T-helper 1 cell (primary cell): ENCODE measurements around the gene KMT5B.

Experiments
- DNase-seq, 5 donors: peaks; one replicate each; pipeline ENCODE4 v3.0.0-alpha.2; 2012 to 2020

The KMT5B gene

GRCh38 chr11:68179847-68180246 is 33.2 kb downstream of the KMT5B start:
- no peak for DNase-seq

DNA sequence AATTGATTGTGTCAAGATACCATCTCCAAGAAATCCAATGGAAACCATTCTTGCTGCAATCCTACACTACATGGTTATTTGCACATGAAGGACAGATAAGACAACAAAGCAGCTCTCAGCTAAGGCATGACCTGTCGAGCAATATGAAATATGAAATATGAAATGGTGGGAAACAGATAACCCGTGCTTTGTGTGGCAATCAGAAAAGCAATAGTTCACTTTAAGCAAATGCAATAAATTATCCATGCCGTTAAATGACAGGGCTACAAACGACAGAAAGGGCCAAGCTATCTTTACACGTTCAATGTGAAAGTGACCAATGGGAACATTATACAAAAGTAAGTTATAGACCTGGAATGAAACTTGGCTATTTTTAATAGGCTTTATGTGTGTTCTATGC is 35.2 kb downstream of the KMT5B start:
- DNase-seq = no peak

DNA sequence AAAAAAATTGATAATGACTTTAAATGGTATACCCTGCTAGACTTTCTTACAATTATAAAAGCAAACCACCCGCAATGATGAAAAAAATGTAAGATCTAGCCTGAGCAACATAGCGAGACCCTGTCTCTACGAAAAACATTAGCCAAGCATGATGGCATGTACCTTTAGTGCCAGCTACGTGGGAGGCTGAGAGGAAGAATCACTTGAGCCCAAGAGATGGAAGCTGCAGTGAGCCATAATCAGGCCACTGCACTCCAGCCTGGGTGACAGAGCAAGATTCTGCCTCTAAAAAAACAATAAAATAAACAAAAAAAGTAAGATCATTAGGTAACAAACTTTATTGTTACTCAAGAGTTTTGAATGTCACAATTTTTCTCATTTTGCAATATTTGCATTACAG is 39.2 kb downstream of the KMT5B start:
- DNase-seq = no peak

GRCh38 chr11:68169442-68169841 is 43.7 kb downstream of the KMT5B start:
- DNase-seq = no peak

DNA sequence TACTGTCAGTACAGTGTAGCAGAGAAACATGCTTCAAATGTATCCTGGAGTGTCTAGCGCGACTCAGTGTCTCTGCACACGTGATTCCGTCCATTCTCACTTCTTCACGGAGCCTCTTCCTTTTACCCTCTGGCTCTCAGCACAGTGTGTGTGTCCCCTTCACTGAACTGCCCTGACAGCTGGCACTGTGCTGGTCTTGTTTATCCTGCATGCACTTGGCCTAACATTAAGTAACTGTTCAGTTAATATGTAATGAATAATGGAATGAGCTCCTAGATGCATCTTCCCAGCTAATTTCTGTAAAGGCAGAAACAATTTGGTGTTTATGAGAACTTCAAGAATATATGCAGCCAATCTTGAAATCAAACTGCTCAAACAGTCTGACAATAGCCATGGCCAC is 44.4 kb downstream of the KMT5B start:
- DNase-seq = no peak

DNA sequence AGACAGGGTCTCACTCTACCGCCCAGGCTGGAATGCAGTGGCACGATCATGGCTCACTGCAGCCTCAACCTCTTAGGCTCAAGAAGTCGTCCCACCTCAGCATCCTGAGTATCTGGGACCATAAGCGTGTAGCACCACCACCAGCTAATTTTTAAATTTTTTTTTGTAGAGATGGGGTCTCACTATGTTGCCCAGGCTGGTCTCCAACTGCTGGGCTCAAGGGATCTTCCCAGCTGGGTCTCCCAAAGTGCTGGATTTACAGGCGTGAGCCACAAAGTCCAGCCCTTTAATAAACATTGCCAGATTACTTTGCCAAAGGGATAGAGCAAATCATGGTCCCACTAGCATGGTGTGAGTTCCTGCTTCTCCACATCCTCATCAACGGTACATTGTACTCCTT is 45.6 kb downstream of the KMT5B start:
- no peak for DNase-seq

DNA sequence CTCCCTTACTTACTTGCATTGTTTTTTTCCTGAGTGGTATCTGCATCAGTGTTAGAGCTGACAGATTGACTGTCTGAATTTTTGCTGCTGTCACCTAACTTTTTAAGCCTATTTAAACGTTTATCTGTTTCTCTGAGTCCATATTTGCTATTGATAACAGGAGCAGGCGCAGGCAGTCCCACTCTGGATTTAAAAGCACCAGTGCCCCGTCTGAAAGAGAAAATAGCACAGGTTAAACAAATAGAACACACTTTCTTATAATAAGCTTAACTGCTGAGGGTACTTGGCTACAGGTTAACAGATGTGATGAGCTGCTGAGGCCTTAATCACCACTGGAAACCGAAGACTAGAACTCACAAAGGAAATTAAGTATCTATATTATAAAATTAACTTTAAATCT is 46.1 kb downstream of the KMT5B start:
- no peak for DNase-seq

GRCh38 chr11:68165601-68166000 is 47.5 kb downstream of the KMT5B start:
- no peak for DNase-seq

DNA sequence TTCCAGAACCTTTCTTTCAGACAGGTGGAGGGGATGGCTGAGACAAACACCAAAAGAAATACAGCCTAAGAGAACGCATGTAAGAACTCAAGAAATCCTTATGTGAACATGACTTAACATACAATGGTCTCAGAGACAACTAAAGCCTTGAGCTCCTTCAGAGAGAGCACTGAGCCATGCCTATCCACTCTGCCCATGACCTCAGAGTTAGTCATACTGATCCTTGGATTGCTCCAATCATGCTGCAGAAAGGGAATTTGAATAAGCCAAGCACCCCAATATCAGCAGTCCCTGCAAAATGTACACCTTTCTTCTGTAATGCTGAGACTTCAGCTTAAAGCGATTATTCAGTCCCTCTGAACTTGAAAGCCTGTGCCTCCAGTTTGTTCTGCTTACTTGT is 48.7 kb downstream of the KMT5B start:
- no peak for DNase-seq

GRCh38 chr11:68163691-68164090 is 49.4 kb downstream of the KMT5B start:
- DNase-seq = no peak

DNA sequence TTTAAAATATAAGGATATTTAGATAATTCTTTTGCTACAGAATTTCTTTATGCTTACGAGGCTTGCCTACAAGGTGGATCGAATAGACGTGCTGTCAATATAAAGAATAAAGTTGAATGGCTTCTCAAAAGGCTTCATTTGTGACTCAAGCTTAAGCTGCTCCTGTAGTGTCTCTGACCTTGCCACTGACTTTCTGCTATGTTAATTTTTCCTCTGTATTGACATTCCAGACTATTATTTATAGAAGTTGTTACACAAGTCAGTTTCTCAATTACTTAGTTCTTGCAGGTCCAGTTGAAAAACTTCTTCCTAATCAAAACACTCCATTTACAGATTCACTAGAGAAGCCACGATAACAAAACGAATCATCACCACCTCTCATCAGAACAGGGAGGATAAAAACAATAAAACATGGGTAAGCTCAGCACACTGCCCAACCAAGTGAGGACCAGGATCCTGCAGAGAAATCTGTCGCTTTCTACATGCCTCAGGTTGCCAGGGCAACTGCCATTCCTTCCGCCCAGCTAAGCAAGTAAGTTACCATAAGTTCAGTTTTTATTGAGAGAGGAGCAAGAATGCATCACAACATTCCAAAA is 52.9 kb downstream of the KMT5B start:
- DNase-seq = no peak

DNA sequence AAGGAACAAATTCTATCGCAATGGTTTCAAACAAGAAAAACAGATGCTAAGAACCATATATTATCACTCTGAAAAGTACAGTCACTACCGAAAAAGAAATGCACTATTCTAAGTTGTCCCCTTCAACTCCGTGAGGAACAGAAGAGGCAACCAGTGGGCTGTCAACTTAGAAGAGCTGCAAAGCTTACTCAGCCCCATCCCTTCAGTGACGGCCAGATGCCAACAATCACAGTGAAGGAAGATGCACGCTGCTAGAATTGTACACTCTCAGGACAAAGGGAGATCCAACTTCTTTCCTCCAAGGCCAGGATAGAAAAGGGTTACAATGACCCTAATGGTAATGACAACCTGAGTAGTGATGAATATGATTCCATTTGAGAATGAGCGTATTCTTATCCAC is 53.4 kb downstream of the KMT5B start:
- DNase-seq = no peak

GRCh38 chr11:68159161-68159560 is 53.9 kb downstream of the KMT5B start:
- DNase-seq = no peak

- no peak for DNase-seq
Observed at GRCh38 chr11:68158580-68158979, 54.5 kb downstream of the KMT5B start.

GRCh38 chr11:68153742-68154141 is 59.4 kb downstream of the KMT5B start:
- DNase-seq = no peak

DNA sequence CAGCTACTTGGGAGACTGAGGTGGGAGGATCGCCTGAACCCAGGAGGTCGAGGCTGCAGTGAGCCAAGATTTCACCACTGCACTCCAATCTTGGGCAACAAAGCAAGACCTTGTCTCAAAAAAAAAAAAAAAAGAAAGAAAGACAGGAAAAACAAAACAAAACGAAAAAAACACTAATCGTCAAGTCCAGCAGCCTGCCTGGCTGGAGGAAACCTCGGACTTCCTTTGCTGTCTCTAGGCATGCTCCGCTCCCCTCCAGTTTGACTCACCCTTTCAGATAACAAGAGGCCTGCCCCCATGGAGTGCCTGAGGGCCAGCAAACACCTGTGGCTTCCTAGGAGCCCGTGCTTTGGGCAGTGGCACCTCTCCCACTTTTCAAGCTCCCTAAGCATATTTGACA is 63.1 kb downstream of the KMT5B start:
- DNase-seq = no peak

DNA sequence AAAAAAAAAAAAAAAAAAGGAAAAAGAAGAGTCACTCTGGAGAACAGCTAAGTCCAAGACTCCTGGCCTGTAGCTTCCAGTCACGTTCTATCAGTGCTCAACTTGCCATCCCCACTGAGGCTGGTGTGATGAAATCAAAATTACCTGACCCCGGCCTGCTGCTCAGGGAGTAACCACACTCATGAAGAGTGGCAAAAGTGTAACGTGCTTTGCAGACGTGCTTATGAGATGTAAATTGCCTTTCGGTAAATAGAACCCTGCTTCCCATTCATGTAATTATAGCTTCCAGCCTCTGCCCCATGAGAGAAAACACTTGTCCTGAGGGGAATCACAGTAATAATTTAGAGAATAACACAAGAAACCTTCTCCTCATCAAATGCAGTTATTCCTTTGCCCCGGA is 63.7 kb downstream of the KMT5B start:
- no peak for DNase-seq

GRCh38 chr11:68148879-68149278 is 64.2 kb downstream of the KMT5B start:
- DNase-seq = no peak

DNA sequence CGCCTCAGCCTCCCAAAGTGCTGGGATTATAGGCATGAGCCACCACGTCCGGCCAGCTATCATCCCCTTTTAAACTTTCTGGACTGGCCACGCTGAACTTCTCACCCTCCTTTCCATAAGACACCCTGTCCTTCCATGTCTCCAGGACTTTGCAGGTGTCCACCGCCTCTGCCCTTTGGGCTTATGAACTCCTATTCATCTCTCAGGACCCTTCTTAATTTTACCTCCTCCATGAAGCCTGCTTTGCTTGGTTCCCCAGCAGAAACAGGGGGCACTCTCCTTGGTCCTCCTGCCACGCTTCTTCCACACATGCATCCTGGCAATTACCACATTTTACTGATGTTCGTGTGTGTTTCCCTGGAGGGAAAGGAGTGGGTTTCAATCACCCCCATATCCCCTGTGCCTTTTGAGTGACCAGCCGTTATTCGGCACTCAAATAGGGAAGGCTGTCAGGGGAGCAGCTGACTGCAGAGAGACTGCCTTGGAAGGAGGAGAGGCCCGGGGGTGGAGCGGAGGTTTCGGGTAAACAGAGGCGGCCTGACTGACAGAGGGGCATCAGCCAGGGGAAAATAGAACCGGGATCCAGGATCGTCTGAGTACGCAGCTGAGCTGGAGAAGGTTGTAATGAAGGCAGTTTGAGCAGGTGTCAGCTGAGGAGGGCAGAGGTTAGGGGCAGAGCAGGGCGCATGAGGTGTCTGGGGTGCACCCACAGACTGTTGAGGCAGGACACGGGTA is 64.9 kb downstream of the KMT5B start:
- DNase-seq = no peak

DNA sequence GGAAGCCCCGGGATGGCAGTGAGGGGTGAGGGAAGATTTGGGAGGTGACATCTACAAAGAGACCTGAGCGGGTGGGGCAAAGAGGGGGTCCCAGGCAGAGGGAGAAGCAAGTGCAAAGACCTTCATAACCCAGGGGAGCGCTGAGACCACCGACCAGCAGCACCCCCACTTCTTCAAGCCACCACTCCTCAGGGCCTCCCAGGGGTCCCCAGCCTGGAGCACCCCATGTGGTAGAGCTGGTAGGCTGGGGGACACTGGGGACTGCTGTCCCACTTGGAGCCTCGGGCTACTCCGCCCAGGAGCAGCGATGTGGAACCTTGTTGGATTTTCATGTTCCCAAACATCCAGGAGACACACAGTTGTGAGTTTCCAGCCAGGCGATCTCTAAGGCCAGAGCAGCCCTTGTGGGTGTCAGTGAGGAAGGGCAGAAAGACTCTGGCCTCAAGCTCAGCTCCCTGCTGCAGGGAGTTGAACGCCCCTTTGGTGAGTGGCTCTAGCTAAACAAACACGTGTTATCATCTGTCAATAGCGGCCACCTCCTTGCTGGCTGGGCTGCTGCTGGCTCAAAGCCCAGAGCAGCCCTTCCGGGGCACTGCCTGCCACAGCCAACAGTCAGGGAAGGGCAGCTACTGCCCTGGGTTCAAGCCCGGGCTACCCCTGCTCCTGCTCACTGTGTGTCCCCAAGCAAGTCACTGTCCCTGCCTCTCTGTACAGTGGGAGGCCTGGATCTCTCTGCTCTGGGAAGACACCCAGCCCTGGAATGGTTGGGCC is 66.2 kb downstream of the KMT5B start:
- no peak for DNase-seq

DNA sequence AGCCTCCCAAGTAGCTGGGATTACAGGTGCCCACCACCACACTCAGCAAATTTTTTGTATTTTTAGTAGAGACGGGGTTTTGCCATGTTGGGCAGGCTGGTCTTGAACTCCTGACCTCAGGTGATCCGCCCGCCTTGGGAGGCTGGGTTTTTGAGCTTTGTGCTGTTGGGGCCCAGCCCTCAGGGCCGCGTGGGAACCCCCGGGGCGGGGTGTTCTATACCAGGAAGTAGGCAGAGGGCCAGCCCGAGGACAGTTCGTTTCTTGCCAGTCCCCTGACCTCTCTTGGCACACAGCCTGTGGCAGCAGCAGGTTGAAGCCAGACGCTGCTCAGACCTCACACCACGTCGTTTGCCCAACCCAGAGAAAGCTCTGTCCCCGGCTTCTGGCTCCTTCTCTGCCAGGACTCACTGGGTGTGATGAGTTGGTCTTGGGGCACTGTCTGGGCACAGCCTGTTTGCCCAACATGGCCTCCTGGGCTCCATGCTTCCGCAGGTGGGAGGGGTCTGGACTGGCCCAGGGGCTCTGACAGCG is 67.0 kb downstream of the KMT5B start:
- DNase-seq = no peak

- no peak for DNase-seq
Observed at GRCh38 chr11:68145120-68145866, 67.8 kb downstream of the KMT5B start.

DNA sequence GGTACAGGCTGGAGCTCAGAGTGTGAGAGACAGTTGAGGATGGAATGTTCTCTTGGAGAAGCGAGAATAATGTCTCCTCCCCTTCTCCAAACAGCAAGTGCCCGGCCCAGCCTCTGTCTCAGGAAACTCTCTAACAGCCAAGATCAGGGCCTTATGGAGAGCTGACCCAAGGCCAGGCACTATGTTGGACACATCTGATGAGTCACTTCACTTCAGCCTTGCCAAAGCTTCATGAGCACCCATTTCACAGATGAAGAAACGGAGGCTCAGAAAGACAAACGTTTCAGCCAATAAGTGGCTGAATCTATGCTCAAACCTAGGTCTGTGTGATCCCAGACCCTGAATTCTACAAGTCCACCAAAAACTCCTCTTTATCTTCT is 69.8 kb downstream of the KMT5B start:
- DNase-seq = no peak
